ENCODE data around the gene PPM1H.

The PPM1H gene

GRCh38 chr12:62769076-62769619 lies 165.8 kb downstream of the PPM1H start:
- TF ChIP-seq CTCF (conservative IDR thresholded peaks at IDR 0.05; ENCODE audit: low read depth, low read length): no peak
- H3K4me3 ChIP-seq (ENCODE audit: low read length): no peak overlapping the region
- DNase-seq (ENCODE audit: low read depth): no peak

- H3K4me3 ChIP-seq (ENCODE audit: low read length): no peak overlapping the region
- no peak for DNase-seq (ENCODE audit: low read depth)
- TF ChIP-seq CTCF (conservative IDR thresholded peaks at IDR 0.05; ENCODE audit: low read depth, low read length): no peak
Measured at GRCh38 chr12:62767946-62768345, 167.0 kb downstream of the PPM1H start.

- H3K4me3 ChIP-seq (ENCODE audit: low read length): no peak overlapping the region
- DNase-seq (ENCODE audit: low read depth): no peak
- TF ChIP-seq CTCF (conservative IDR thresholded peaks at IDR 0.05; ENCODE audit: low read depth, low read length): no peak
Measured at GRCh38 chr12:62767496-62767895, 167.5 kb downstream of the PPM1H start.

GRCh38 chr12:62766496-62766895 lies 168.5 kb downstream of the PPM1H start:
- no peak for DNase-seq (ENCODE audit: low read depth)
- no peak overlapping the region for H3K4me3 ChIP-seq (ENCODE audit: low read length)
- no peak for TF ChIP-seq CTCF (conservative IDR thresholded peaks at IDR 0.05; ENCODE audit: low read depth, low read length)

- DNase-seq (ENCODE audit: low read depth): no peak
- TF ChIP-seq CTCF (conservative IDR thresholded peaks at IDR 0.05; ENCODE audit: low read depth, low read length): no peak
- no peak overlapping the region for H3K4me3 ChIP-seq (ENCODE audit: low read length)
Measured at GRCh38 chr12:62763861-62764645, 170.9 kb downstream of the PPM1H start.

GRCh38 chr12:62763312-62763711 lies 171.6 kb downstream of the PPM1H start:
- TF ChIP-seq CTCF (conservative IDR thresholded peaks at IDR 0.05; ENCODE audit: low read depth, low read length): no peak
- no peak for DNase-seq (ENCODE audit: low read depth)
- H3K4me3 ChIP-seq (ENCODE audit: low read length): no peak overlapping the region

- DNase-seq (ENCODE audit: low read depth): no peak
- TF ChIP-seq CTCF (conservative IDR thresholded peaks at IDR 0.05; ENCODE audit: low read depth, low read length): no peak
- no peak overlapping the region for H3K4me3 ChIP-seq (ENCODE audit: low read length)
Measured at GRCh38 chr12:62762645-62763044, 172.3 kb downstream of the PPM1H start.

Measured in retinal pigment epithelial cell (primary cell).